Measurements from ENCODE around the gene PPP1R3D. TPM values are rescaled to one million over a fixed set of nuclear protein-coding genes. Genes with fewer than 3 reads are reported as not detected.
A peak's percentile ranks its signal among the peaks of the same experiment; 100 is the strongest.

PPP1R3D gene
- total RNA-seq, 2 donors from 2014 or later: 6.0 to 6.3 TPM

GRCh38 chr20:59948828-59949720 is 9.0 kb upstream of the PPP1R3D start:
- H3K27ac ChIP-seq: no peak overlapping the region
- no peaks in the 10 kb centered on the region for H3K4me1 ChIP-seq
- ATAC-seq (no peak), DNase-seq (peak in 2 of 4 donors; percentile 34 to 57)
- peaks cover 2 to 3% of the 10 kb centered on the region in 2 donors for H3K36me3 ChIP-seq (replicated peaks in 1 of 2; ENCODE audit: insufficient read depth in 1 of 2, low read depth in 2 of 2)
- peak; percentile 30 to 72 (median 54) for TF ChIP-seq CTCF (IDR thresholded peaks at IDR 0.05)
- TF ChIP-seq POLR2A (IDR thresholded peaks at IDR 0.05): no peak
- WGBS, 2 donors: 41 to 43% methylated on average over 7 of the region's 7 CpGs
- no peaks in the 10 kb centered on the region for H3K27me3 ChIP-seq
- intact Hi-C loops (cut with DNase I): no loop called here
- no peaks in the 10 kb centered on the region for H3K9me3 ChIP-seq
- no peak overlapping the region for H3K4me3 ChIP-seq

- Histone ChIP-seq H3K27me3 (no peaks in the 10 kb centered on the region), H3K9me3 (no peaks in the 10 kb centered on the region), H3K36me3 (replicated peaks in 1 of 2; ENCODE audit: insufficient read depth in 1 of 2, low read depth in 2 of 2) (peaks cover 2 to 5% of the 10 kb centered on the region in 2 donors), H3K4me1 (no peaks in the 10 kb centered on the region), H3K27ac (no peak overlapping the region), H3K4me3 (no peak overlapping the region)
- WGBS, 2 donors: 32 to 51% methylated on average over 1 of the region's 1 CpG
- DNase-seq: no peak
- no peak for ATAC-seq
- TF ChIP-seq CTCF (IDR thresholded peaks at IDR 0.05): no peak
- no peak for TF ChIP-seq POLR2A (IDR thresholded peaks at IDR 0.05)
- intact Hi-C loops (cut with DNase I): no loop called here
Measured at GRCh38 chr20:59948212-59948611, 8.1 kb upstream of the PPP1R3D start.

- DNase-seq: no peak
- Histone ChIP-seq H3K4me3 (no peak overlapping the region), H3K36me3 (replicated peaks in 1 of 2; ENCODE audit: insufficient read depth in 1 of 2, low read depth in 2 of 2) (peaks cover 2 to 5% of the 10 kb centered on the region in 2 donors), H3K4me1 (no peaks in the 10 kb centered on the region), H3K27ac (no peak overlapping the region), H3K9me3 (no peaks in the 10 kb centered on the region), H3K27me3 (no peaks in the 10 kb centered on the region)
- TF ChIP-seq POLR2A (IDR thresholded peaks at IDR 0.05) (no peak), CTCF (IDR thresholded peaks at IDR 0.05) (no peak)
- intact Hi-C loops (cut with DNase I): no loop called here
- no peak for ATAC-seq
- WGBS, 2 donors: 75 to 94% methylated on average over 8 of the region's 8 CpGs
Measured at GRCh38 chr20:59947376-59947775, 7.3 kb upstream of the PPP1R3D start.

- 77 to 82% methylated on average over 2 of the region's 2 CpGs for WGBS, 2 donors
- Histone ChIP-seq H3K4me3 (no peak overlapping the region), H3K9me3 (no peaks in the 10 kb centered on the region), H3K27ac (no peak overlapping the region), H3K36me3 (replicated peaks in 1 of 2; ENCODE audit: insufficient read depth in 1 of 2, low read depth in 2 of 2) (peaks cover 2 to 5% of the 10 kb centered on the region in 2 donors), H3K4me1 (peaks cover 12% of the 10 kb centered on the region), H3K27me3 (no peaks in the 10 kb centered on the region)
- intact Hi-C loops (cut with DNase I): no loop called here
- DNase-seq (no peak), ATAC-seq (no peak)
- no peak for TF ChIP-seq CTCF (IDR thresholded peaks at IDR 0.05)
- no peak for TF ChIP-seq POLR2A (IDR thresholded peaks at IDR 0.05)
Measured at GRCh38 chr20:59945731-59946130, 5.6 kb upstream of the PPP1R3D start.
